GM23338 (cell line): ENCODE results near the gene SERAC1.

Source experiments
- CTCF ChIP-seq, 2 experiments: fragments of 200-600 bp in 1 of 2; sonication (generic) in 1 of 2; conservative IDR thresholded peaks; 2 replicates each; pipeline versions ENCODE4 v1.5.1 to v1.6.1; 2016 to 2017; ENCODE audit warnings: antibody characterized with exemption in 2 of 2, low read depth in 2 of 2, mild to moderate bottlenecking in 2 of 2, moderate library complexity in 1 of 2
- EZH2 ChIP-seq: fragments of 200-600 bp; sonication (generic); IDR thresholded peaks from one replicate; pipeline ENCODE4 v1.8.0; 2017; ENCODE audit warnings: antibody characterized with exemption, mild to moderate bottlenecking, low read depth; ENCODE audit not compliant: unreplicated experiment
- EZH2phosphoT487 ChIP-seq: fragments of 200-600 bp; sonication (generic); IDR thresholded peaks from one replicate; pipeline ENCODE4 v1.8.1; 2018; ENCODE audit warnings: antibody characterized with exemption; ENCODE audit not compliant: unreplicated experiment
- JUNB ChIP-seq: IDR thresholded peaks from one replicate; pipeline ENCODE4 v1.6.1; 2016; ENCODE audit warnings: antibody characterized with exemption; ENCODE audit not compliant: unreplicated experiment
- POLR2AphosphoS5 ChIP-seq: IDR thresholded peaks from 2 replicates; pipeline ENCODE4 v1.6.1; 2016; ENCODE audit warnings: antibody characterized with exemption, low read depth
- ZNF331 ChIP-seq: fragments of 250-450 bp; sonication (Bioruptor Pico); IDR thresholded peaks from 2 replicates; pipeline ENCODE4 v1.5.0; 2020; ENCODE audit warnings: low read depth, mild to moderate bottlenecking, moderate library complexity

- TF ChIP-seq CTCF (conservative IDR thresholded peaks at IDR 0.05; ENCODE audit: low read depth in 2 of 2) (no peak), EZH2 (no peak), POLR2AphosphoS5 (no peak), ZNF331 (CRISPR knock-in tag) (no peak), EZH2phosphoT487 (no peak), JUNB (no peak)
Measured at GRCh38 chr6:158095031-158095430, 73.0 kb downstream of the SERAC1 start.
